ENCODE data around the gene NUP133. TPM values are rescaled to one million over a fixed set of nuclear protein-coding genes. Genes with fewer than 3 reads are reported as not detected.
"Not testable (repeated sequence)": the region's sequence is repeated elsewhere in the genome, so short reads cannot be mapped to it uniquely, and the experiment has no call there.

NUP133 gene
- total RNA-seq, 6 donors from 2014 or later: 6.2 to 71.2 (median 28.3) TPM

DNA sequence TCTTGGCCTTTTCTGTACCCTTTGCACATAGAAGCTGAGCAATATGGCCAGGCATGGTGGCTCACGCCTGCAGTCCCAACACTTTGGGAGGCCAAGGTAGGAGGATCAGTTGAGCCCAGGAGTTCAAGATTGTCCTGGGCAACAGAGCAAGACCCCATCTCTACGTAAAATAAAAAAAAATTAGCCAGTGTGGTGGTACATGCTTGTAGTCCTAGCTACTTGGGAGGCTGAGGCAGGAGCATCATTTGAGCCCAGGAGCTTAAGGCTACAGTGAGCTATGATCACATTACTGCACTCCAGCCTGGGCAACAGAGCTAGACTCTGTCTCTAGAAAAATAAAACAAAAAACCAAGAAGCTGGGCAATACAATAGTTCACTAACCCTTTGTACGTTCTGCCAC is 80.6 kb downstream of the NUP133 start:
- H3K27me3 ChIP-seq: peaks cover under 1 to 25% (median 11%) of the 10 kb centered on the region in 4 donors
- TF ChIP-seq, protein P1, sequence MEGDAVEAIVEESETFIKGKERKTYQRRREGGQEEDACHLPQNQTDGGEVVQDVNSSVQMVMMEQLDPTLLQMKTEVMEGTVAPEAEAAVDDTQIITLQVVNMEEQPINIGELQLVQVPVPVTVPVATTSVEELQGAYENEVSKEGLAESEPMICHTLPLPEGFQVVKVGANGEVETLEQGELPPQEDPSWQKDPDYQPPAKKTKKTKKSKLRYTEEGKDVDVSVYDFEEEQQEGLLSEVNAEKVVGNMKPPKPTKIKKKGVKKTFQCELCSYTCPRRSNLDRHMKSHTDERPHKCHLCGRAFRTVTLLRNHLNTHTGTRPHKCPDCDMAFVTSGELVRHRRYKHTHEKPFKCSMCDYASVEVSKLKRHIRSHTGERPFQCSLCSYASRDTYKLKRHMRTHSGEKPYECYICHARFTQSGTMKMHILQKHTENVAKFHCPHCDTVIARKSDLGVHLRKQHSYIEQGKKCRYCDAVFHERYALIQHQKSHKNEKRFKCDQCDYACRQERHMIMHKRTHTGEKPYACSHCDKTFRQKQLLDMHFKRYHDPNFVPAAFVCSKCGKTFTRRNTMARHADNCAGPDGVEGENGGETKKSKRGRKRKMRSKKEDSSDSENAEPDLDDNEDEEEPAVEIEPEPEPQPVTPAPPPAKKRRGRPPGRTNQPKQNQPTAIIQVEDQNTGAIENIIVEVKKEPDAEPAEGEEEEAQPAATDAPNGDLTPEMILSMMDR (IDR thresholded peaks at IDR 0.05): no peak
- H3K4me1 ChIP-seq: peaks cover 16 to 21% (median 17%) of the 10 kb centered on the region in 4 donors
- peaks cover 0 to 6% (median 4%) of the 10 kb centered on the region in 4 donors for H3K9me3 ChIP-seq
- H3K4me3 ChIP-seq: no peak overlapping the region
- DNase-seq (no peak), ATAC-seq (ENCODE audit: low FRiP score in 2 of 2) (no peak)
- H3K27ac ChIP-seq: no peak overlapping the region
- 90 to 91% methylated on average over 3 of the region's 3 CpGs for whole genome bisulfite sequencing, 2 donors
- H3K36me3 ChIP-seq: no peaks in the 10 kb centered on the region

GRCh38 chr1:229425564-229426159 is 82.5 kb downstream of the NUP133 start:
- peaks cover 0 to 6% (median 4%) of the 10 kb centered on the region in 4 donors for H3K9me3 ChIP-seq
- H3K36me3 ChIP-seq: no peaks in the 10 kb centered on the region
- H3K27ac ChIP-seq: no peak overlapping the region
- ATAC-seq (ENCODE audit: low FRiP score in 2 of 2): no peak
- H3K4me3 ChIP-seq: no peak overlapping the region
- peaks cover 0 to 2% (median under 1%) of the 10 kb centered on the region in 4 donors for H3K4me1 ChIP-seq
- TF ChIP-seq, protein P1 (IDR thresholded peaks at IDR 0.05): no peak
- TF ChIP-seq POLR2A (IDR thresholded peaks at IDR 0.05): no peak
- TF ChIP-seq POLR2AphosphoS5 (IDR thresholded peaks at IDR 0.05): no peak
- TF ChIP-seq EP300 (IDR thresholded peaks at IDR 0.05): no peak
- peaks cover 0 to 8% (median 0%) of the 10 kb centered on the region in 4 donors for H3K27me3 ChIP-seq
- WGBS, 2 donors: 85% methylated on average over 2 of the region's 2 CpGs
- DNase-seq: no peak

- Histone ChIP-seq H3K36me3 (no peaks in the 10 kb centered on the region), H3K27me3 (no peaks in the 10 kb centered on the region), H3K4me3 (no peak overlapping the region), H3K27ac (no peak overlapping the region), H3K9me3 (peaks cover 0 to 6% (median 4%) of the 10 kb centered on the region in 4 donors), H3K4me1 (no peaks in the 10 kb centered on the region)
- ATAC-seq (ENCODE audit: low FRiP score in 2 of 2): no peak
- 72 to 83% methylated on average over 7 of the region's 7 CpGs for WGBS, 2 donors
- TF ChIP-seq, protein P1 (IDR thresholded peaks at IDR 0.05): no peak
- TF ChIP-seq POLR2AphosphoS5 (IDR thresholded peaks at IDR 0.05) (no peak), POLR2A (IDR thresholded peaks at IDR 0.05) (no peak), EP300 (IDR thresholded peaks at IDR 0.05) (no peak)
- no peak for DNase-seq
Measured at GRCh38 chr1:229420765-229421164, 87.4 kb downstream of the NUP133 start.

GRCh38 chr1:229420224-229420623 is 87.9 kb downstream of the NUP133 start:
- Histone ChIP-seq H3K27me3 (no peaks in the 10 kb centered on the region), H3K4me3 (no peak overlapping the region), H3K9me3 (peaks cover 0 to 6% (median 4%) of the 10 kb centered on the region in 4 donors), H3K4me1 (peaks cover 0 to 5% (median 2%) of the 10 kb centered on the region in 4 donors), H3K27ac (no peak overlapping the region), H3K36me3 (no peaks in the 10 kb centered on the region)
- TF ChIP-seq POLR2A (IDR thresholded peaks at IDR 0.05): no peak
- TF ChIP-seq, protein P1 (IDR thresholded peaks at IDR 0.05): no peak
- no peak for TF ChIP-seq POLR2AphosphoS5 (IDR thresholded peaks at IDR 0.05)
- no peak for TF ChIP-seq EP300 (IDR thresholded peaks at IDR 0.05)
- ATAC-seq (ENCODE audit: low FRiP score in 2 of 2) (no peak), DNase-seq (no peak)
- WGBS, 2 donors: 89 to 93% methylated on average over 11 of the region's 11 CpGs

GRCh38 chr1:229418586-229418985 is 89.6 kb downstream of the NUP133 start:
- 74 to 80% methylated on average over 6 of the region's 6 CpGs for WGBS, 2 donors

DNA sequence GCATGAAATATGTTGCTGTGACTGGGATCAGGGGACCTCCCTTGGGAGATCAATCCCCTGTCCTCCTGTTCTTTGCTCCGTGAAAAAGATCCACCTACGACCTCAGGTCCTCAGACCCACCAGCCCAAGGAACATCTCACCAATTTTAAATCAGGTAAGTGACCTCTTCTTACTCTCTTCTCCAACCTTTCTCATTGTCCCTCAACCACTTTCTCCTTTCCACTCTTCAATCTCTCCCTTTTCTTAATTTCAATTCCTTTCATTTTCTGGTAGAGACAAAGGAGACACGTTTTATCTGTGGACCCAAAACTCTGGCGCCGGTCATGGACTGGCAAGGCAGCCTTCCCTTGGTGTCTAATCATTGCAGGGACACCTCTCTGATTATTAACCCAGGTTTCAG is 95.3 kb downstream of the NUP133 start:
- peaks cover 0 to 16% (median 3%) of the 10 kb centered on the region in 4 donors for H3K27me3 ChIP-seq
- H3K4me1 ChIP-seq: peaks cover 9 to 38% (median 23%) of the 10 kb centered on the region in 4 donors
- H3K4me3 ChIP-seq; H3K9me3 ChIP-seq; ATAC-seq (ENCODE audit: low FRiP score in 2 of 2); DNase-seq; H3K36me3 ChIP-seq; H3K27ac ChIP-seq: not testable (repeated sequence)
- 84 to 86% methylated on average over 5 of the region's 5 CpGs for WGBS, 2 donors

More at GRCh38 chr1:229418586-229418985, 89.6 kb downstream of the NUP133 start:
- not testable (repeated sequence) for ATAC-seq (ENCODE audit: low FRiP score in 2 of 2); H3K27me3 ChIP-seq; H3K36me3 ChIP-seq; DNase-seq; H3K9me3 ChIP-seq; H3K27ac ChIP-seq; H3K4me3 ChIP-seq
- H3K4me1 ChIP-seq: peaks cover 0 to 13% (median 6%) of the 10 kb centered on the region in 4 donors
